Ovary (tissue), 3 donors: Measurements from ENCODE around the gene SEL1L3.

ENCODE experiments used
- CTCF ChIP-seq, 3 donors: fragments of 450-650 bp in 2 of 3; fragments of 200-600 bp in 1 of 3; IDR thresholded peaks; one replicate each; pipeline versions ENCODE4 v1.5.1 to v1.8.0; 2016 to 2022; ENCODE audit warnings: antibody characterized with exemption in 3 of 3, mild to moderate bottlenecking in 1 of 3
- EP300 ChIP-seq: sonication (generic); formaldehyde crosslinking; IDR thresholded peaks from one replicate; pipeline ENCODE4 v1.6.1; 2017; ENCODE audit warnings: antibody characterized with exemption
- POLR2A ChIP-seq: fragments of 450-650 bp; IDR thresholded peaks from one replicate; pipeline ENCODE4 v1.6.1; 2017; ENCODE audit warnings: antibody characterized with exemption, mild to moderate bottlenecking, moderate library complexity
- donor health status: DM: no; HTN: no; CAD: no.

DNA sequence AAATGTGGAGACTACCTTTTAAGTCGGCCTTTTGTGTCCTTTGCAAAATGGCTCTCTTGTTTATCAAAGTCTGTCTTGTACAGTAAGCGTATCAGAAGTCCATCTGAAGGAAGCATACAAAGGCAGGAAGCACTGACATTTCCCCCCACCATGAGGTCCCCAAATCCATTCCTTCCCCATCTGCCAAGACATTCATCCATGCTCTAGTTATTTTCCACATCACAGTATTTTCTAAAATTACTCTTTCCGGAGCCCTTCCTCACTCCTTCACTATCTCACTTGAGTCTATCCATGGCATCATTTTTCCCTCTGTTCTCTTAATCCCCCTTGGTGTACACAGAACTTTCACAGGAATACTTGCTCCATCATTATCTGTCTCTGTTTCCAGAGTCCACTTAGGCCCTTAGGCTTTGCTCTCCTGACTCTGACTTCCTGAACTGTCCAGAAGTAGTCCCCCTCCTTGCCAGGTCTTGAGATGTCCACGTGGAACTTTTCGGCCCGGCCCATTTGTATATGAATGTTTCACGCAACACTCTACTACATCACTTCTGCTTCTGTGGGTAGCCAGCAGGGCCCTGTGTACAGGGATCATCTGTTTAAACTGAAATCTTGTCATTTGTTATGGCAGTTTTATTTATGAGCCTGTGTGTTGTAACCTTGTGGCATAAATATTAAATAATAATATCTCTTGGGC lies 2.1 kb downstream of the SEL1L3 start:
- TF ChIP-seq CTCF (IDR thresholded peaks at IDR 0.05) (no peak), EP300 (no peak), POLR2A (no peak)
